ENCODE measurements around the gene CCNG2.
"Not testable (repeated sequence)": the region's sequence is repeated elsewhere in the genome, so short reads cannot be mapped to it uniquely, and the experiment has no call there.

Gene CCNG2, protein sequence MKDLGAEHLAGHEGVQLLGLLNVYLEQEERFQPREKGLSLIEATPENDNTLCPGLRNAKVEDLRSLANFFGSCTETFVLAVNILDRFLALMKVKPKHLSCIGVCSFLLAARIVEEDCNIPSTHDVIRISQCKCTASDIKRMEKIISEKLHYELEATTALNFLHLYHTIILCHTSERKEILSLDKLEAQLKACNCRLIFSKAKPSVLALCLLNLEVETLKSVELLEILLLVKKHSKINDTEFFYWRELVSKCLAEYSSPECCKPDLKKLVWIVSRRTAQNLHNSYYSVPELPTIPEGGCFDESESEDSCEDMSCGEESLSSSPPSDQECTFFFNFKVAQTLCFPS

GRCh38 chr4:77156912-77157858, at the start of gene CCNG2:
TSS of gene CCNG2 (plus strand) at chr4:77157207. CDS start at chr4:77158533, 1,326 bp downstream.
- in situ Hi-C loops (cut with HindIII; ENCODE audit: low sequenced_read_pairs), result no loop called here

DNA sequence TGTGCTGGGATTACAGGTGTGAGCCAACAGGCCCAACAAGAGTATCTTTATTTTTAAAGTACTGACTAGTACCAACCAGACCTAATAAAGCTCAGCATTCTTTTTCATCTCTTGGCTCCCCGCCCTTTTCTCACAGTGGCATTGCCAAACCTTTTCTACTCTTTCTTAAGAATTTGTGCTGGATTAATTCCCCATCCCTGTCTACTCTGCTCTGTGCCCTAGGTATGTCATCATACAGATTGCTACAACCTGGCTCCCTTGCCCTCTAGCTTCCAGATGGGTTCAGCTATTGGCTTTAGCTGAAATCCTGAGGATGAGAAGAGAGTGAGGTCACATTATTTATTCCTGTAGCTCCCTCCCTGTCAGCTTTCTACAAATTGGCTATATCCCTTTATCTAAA, 46.3 kb upstream of the CCNG2 start:
- in situ Hi-C loops (cut with HindIII; ENCODE audit: low sequenced_read_pairs), result no loop called here

GRCh38 chr4:77113069-77113468, 43.9 kb upstream of the CCNG2 start:
- in situ Hi-C loops (cut with HindIII; ENCODE audit: low sequenced_read_pairs), result no loop called here

DNA sequence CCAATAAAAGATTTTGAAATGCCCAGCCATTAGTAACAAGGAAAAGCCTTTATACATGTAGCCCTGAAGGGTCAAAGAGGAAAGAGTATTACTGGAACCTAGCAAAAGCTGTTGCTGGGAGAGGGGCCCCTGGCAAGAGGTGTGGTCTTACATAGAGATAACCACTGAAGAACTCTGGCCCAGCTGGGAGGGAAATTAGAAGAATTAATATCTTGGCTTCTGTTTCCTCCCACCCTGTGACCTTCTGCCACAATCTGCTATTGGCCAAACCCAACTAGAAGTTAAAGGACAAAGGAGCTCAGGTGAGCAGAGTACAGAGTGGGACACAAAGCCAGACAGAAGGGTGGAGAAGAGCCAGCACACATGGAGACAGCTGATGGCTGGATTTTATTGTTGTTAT, 39.3 kb upstream of the CCNG2 start:
- in situ Hi-C loops (cut with HindIII; ENCODE audit: low sequenced_read_pairs), result no loop called here

- in situ Hi-C loops (cut with HindIII; ENCODE audit: low sequenced_read_pairs), result no loop called here
Measured at GRCh38 chr4:77120886-77121508, 36.0 kb upstream of the CCNG2 start.

DNA sequence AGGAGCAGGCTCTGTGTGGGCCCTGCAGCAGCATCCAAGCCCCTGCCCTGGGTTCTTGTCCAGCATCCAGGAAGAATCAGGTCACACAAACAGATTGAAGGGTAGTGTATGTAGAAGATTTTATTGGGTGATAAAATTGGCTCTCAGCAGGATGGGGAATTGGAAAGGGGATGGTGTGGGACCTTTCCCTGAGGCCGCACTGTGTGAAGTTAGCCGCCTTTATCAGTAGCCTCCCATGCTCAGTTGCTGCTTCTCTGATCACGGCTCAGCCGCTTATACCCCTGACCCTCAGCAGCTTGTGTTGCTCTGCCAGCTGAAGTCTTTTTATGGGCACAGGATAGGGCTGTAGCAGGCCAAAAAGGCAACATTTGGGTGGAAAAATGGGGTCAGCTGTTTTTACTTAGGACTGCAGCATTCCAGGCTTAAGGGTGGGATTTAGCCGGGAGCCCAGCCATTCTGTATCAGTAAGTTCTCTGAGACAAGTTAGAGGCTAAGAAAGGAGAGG, 35.2 kb upstream of the CCNG2 start:
- in situ Hi-C loops (cut with HindIII; ENCODE audit: low sequenced_read_pairs), result no loop called here

DNA sequence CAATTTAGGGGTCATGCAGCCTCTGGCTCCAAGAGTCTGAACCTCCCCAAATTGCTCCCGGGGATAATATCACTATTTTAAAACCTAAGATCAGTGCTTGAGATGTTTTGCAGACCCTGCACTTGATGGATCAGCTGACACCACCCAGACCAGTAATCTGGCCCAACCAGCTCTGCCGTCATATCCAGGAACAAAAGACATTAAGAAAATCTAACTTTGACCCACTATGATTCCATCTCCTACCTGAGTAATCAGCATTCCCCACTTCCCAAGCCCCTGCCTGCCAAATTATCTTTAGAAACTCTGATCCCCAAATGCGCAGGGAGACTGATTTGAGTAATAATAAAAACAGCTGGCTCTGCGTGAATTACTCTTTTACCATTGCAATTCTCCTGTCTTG, 34.4 kb upstream of the CCNG2 start:
- in situ Hi-C loops (cut with HindIII; ENCODE audit: low sequenced_read_pairs), result no loop called here

DNA sequence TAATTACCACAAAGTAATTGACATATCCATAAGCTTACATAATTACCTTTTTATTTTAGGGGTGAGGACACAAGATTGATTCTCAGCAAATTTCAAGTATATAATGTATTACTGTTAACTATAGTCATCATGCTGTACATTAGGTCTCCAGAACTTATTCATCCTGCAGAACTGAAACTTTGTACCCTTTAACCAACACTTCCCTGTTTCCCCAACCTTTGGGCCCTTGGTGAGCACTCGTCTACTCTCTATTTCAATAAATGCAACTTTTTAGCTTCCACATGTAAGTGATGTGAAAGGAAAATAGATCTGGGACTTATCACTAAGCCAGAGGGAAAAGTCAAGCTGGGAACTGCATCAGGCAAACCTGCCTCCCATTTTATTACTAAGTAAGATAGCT, 33.6 kb upstream of the CCNG2 start:
- in situ Hi-C loops (cut with HindIII; ENCODE audit: low sequenced_read_pairs), result no loop called here

GRCh38 chr4:77124576-77124975, 32.4 kb upstream of the CCNG2 start:
- in situ Hi-C loops (cut with HindIII; ENCODE audit: low sequenced_read_pairs), result no loop called here

DNA sequence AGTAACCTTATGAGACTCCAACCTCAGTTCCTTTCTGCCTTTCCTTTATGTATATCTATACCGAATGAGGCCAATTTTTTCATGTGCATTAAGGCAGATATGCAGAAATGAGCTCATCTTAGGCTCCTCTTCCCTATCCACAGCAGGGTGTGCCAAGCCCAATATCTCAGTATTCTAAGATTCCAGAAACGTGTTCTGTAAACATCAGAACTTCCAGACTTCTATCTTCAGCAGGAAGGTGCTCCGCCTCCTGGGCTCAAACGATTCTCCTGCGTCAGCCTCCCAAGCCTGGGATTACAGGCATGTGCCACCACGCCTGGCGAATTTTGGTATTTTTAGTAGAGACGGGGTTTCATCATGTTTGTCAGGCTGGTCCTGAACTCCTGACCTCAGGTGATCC, 31.0 kb upstream of the CCNG2 start:
- in situ Hi-C loops (cut with HindIII; ENCODE audit: low sequenced_read_pairs), result no loop called here

GRCh38 chr4:77126809-77127208, 30.2 kb upstream of the CCNG2 start:
- in situ Hi-C loops (cut with HindIII; ENCODE audit: low sequenced_read_pairs), result no loop called here

DNA sequence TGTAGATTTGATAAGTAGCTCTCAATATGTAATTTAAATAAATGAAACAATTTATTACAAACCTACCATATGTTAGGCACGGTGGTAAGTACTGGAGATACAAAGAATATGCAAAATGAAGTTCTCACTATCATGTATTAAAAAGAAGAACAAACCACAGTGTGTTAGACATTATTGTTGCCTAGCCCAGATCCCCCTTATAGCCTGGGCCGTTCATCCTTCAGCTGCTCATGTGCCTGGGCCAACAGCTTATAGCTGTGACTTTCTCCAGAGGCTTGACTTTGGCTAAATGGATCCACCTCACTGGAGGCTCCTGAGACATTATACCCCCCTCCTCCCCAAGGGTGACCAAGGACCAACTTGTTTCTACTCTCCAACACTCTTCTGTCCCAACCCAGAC, 29.8 kb upstream of the CCNG2 start:
- in situ Hi-C loops (cut with HindIII; ENCODE audit: low sequenced_read_pairs), result no loop called here

GRCh38 chr4:77127837-77128621, 29.0 kb upstream of the CCNG2 start:
- in situ Hi-C loops (cut with HindIII; ENCODE audit: low sequenced_read_pairs), result no loop called here

GRCh38 chr4:77132652-77133312, 24.2 kb upstream of the CCNG2 start:
- in situ Hi-C loops (cut with HindIII; ENCODE audit: low sequenced_read_pairs), result no loop called here

GRCh38 chr4:77137448-77137847, 19.6 kb upstream of the CCNG2 start:
- in situ Hi-C loops (cut with HindIII; ENCODE audit: low sequenced_read_pairs), result not testable (repeated sequence)

DNA sequence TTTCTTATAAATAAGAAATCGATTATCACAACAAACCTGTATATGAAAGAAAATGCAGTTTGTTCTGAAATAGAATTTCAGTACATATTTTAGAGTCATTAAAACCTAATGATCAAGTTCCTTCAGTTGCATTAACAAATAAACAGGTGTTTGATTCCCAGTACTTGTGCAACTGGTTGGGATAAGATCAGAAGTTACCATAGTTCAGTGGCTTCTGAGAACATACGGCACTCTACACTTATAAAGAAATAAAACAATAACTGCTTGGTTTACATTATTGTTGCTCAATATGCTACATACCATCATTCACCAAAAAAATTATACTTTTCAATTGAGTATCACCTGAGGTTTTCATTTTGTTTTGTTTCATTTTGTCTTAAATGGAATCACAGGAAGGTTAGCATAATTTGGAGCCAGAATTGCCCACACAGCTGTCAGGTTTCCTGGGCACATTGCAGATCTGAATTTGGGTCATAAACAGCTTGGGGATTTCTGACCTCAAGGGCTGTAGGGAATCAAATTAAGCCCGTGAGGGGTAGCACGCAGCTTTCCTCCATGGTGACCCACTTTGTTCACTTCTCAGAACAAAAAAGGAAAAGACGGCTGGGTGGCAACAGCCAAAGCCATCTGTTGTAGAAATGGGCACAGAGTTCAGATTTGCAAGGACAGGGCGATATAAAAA, 14.9 kb upstream of the CCNG2 start:
- in situ Hi-C loops (cut with HindIII; ENCODE audit: low sequenced_read_pairs), result no loop called here

- in situ Hi-C loops (cut with HindIII; ENCODE audit: low sequenced_read_pairs), result no loop called here
Measured at GRCh38 chr4:77142646-77143028, 14.4 kb upstream of the CCNG2 start.

DNA sequence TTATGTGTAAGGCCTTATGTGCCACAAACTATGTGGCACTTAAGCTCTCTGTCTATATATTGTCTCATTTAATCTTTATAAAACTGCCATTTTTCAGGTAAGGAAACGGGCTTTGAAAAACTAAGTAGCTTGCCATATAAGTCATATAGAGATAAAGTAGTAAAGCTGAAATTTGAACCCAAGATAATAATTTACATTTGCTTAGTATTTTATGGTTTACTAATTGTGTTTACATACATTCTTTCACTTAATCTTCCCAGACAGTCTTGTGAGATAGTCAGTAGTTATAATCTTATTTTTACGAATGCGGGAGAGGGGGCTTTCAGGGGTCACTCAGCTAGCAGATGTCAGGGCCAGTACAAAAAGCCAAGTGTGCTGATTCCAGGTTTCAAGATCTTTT, 13.9 kb upstream of the CCNG2 start:
- in situ Hi-C loops (cut with HindIII; ENCODE audit: low sequenced_read_pairs), result no loop called here

DNA sequence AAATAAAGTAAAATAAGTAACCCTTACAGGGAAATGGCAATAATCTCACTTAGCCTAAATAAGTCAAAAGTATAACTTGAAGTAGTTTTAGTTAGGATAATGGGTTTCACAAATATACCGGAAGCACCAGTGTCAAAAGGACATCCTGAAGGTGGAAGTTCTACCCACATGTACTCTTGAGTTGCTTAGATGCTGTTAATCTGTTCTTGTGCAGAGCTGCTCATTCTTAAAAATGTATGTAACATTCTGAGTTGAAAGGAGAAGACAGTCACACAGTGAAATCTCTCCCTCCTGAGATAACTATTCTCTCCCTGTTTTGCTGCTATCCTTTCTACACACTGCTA, 11.2 kb upstream of the CCNG2 start:
- in situ Hi-C loops (cut with HindIII; ENCODE audit: low sequenced_read_pairs), result no loop called here
